Breast epithelium (tissue), 3 donors: ENCODE results near the gene IL17F.

Experiments used
- CTCF ChIP-seq, 3 donors: fragments of 450-650 bp; IDR thresholded peaks; one replicate each; pipeline ENCODE4 v1.5.1; 2016 to 2017; ENCODE audit warnings: antibody characterized with exemption in 3 of 3, mild to moderate bottlenecking in 3 of 3, moderate library complexity in 3 of 3
- POLR2AphosphoS5 ChIP-seq, 3 donors: sonication (generic); formaldehyde crosslinking; IDR thresholded peaks; one replicate each; pipeline ENCODE4 v1.6.1; 2017; ENCODE audit warnings: antibody characterized with exemption in 3 of 3

DNA sequence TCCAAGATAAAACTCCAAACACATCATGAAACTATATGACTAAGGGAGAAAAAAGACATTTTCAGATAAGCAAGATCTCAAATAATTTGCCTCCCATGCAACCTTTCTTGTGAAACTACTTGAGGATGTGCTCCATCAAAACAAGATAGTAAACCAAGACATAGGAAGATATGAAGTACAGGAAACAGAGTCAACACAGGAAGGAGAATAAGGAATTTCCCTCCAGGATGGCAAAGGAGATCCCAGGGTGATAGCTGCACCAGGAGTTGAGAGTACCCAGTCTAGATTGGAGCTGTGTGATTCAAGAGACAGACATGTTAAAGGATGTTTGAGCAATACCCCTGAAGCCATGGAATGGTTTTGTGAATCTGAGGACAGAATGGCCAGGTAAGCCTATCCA lies 42.8 kb downstream of the IL17F start:
- TF ChIP-seq CTCF (IDR thresholded peaks at IDR 0.05), result no peak
- no peak for TF ChIP-seq POLR2AphosphoS5 (IDR thresholded peaks at IDR 0.05)
